NCI-H1930 (cell line): Measurements from ENCODE around the gene TLR1.
"Not testable (repeated sequence)": the region's sequence is repeated elsewhere in the genome, so short reads cannot be mapped to it uniquely, and the experiment has no call there.

Experiments used
- DNase-seq, 2 experiments: peaks; one replicate each; lab custom pipeline; 2025; lab: John Stamatoyannopoulos, UW

The TLR1 gene

GRCh38 chr4:38805530-38806145 is 1.0 kb upstream of the TLR1 start:
- DNase-seq, result no peak

- DNase-seq, result no peak
These were observed 548 bp downstream of the TLR1 start for GRCh38 chr4:38803833-38804653.

GRCh38 chr4:38802561-38803355 is 1.8 kb downstream of the TLR1 start:
- DNase-seq, result no peak

GRCh38 chr4:38800961-38801450 is 3.6 kb downstream of the TLR1 start:
- no peak for DNase-seq

- DNase-seq, result no peak
These were observed 4.2 kb downstream of the TLR1 start for GRCh38 chr4:38800366-38800765.

- no peak for DNase-seq
These were observed 9.5 kb downstream of the TLR1 start for GRCh38 chr4:38795087-38795486.

- DNase-seq, result no peak
These were observed 10.5 kb downstream of the TLR1 start for GRCh38 chr4:38794051-38794450.

GRCh38 chr4:38791010-38791409 is 13.6 kb downstream of the TLR1 start:
- no peak for DNase-seq

GRCh38 chr4:38788317-38788716 is 16.3 kb downstream of the TLR1 start:
- DNase-seq, result no peak

- DNase-seq, result no peak
These were observed 16.9 kb downstream of the TLR1 start for GRCh38 chr4:38787693-38788092.

- DNase-seq, result no peak
These were observed 18.6 kb downstream of the TLR1 start for GRCh38 chr4:38785901-38786402.

- DNase-seq, result no peak
These were observed 19.4 kb downstream of the TLR1 start for GRCh38 chr4:38785041-38785790.

- DNase-seq, result no peak
These were observed 20.4 kb downstream of the TLR1 start for GRCh38 chr4:38784141-38784540.

GRCh38 chr4:38783109-38783460 is 21.5 kb downstream of the TLR1 start:
- DNase-seq, result no peak

- no peak for DNase-seq
These were observed 22.0 kb downstream of the TLR1 start, which contains the start of gene TLR10 for GRCh38 chr4:38782452-38783108. TSS of gene TLR10 (minus strand) at chr4:38782990. CDS start at chr4:38775590, 7,400 bp downstream.

GRCh38 chr4:38781854-38782261 is 22.7 kb downstream of the TLR1 start:
- DNase-seq, result no peak

- DNase-seq, result no peak
These were observed 23.6 kb downstream of the TLR1 start for GRCh38 chr4:38780833-38781484.

- no peak for DNase-seq
These were observed 24.8 kb downstream of the TLR1 start for GRCh38 chr4:38779790-38780189.

- DNase-seq, result not testable (repeated sequence)
These were observed 26.7 kb downstream of the TLR1 start for GRCh38 chr4:38777925-38778324.

- no peak for DNase-seq
These were observed 29.3 kb downstream of the TLR1 start for GRCh38 chr4:38775326-38775725.
